Stimulated activated CD4-positive, alpha-beta T cell treated with anti-CD3 and anti-CD28 coated beads, Interleukin-15, amount 100 ng/mL, for 1 hour (primary cell): ENCODE results near the gene IGFBP4.

Experiments
- DNase-seq, 2 donors: peaks; one replicate each; pipeline ENCODE4 v3.0.0-alpha.2; 2020; ENCODE audit warnings: low read depth in 1 of 2, low spot score in 1 of 2

IGFBP4 gene

DNA sequence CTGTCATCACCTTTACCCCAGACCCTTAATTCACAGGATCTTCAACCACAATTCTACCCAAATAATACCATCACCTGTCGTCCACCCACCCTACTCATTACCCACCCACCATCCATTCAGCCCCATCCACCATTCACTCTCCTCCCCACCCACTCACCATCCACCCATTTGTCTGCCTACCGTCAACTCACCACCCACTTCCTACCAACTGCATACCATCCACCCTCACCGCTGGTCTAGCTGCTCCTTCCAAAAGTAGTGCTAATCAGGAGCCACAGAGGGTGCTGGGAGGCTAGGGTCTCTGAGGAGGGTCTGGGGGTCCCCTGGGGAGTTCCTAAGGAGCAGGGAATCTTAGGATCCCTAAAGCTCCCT, 12.0 kb upstream of the IGFBP4 start:
- DNase-seq = no peak

DNA sequence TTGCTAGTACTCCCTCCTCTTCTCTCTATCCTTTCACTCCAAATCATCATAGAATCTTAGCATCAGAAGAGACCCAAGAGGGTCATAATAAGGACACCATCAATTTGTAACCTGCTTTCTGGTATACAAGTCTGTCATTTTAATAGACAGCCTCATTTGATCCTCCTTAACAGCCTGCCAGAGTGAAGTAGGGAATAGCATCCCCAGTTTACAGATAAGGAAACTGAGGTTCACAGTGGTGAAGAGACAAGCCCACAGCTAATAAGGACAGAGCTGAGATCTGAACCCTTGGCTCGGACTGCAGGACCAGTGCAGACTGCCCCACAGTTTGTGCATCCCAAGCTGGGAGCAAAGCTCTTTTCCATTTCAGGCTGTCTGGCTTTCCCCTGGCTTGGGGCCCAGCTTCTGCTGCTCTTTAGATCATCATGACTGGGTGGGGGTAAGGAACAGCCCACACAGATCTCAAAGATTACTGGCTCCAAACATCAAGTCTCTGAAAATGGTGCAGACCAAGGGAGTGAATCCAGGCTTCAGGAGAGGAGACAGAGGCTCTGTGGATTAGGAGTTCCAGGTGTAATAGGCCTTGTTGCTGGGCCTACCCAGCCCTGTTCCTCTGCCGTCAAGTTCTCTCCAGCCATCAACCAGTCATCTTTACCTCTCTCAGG, 10.3 kb upstream of the IGFBP4 start:
- DNase-seq = no peak

DNA sequence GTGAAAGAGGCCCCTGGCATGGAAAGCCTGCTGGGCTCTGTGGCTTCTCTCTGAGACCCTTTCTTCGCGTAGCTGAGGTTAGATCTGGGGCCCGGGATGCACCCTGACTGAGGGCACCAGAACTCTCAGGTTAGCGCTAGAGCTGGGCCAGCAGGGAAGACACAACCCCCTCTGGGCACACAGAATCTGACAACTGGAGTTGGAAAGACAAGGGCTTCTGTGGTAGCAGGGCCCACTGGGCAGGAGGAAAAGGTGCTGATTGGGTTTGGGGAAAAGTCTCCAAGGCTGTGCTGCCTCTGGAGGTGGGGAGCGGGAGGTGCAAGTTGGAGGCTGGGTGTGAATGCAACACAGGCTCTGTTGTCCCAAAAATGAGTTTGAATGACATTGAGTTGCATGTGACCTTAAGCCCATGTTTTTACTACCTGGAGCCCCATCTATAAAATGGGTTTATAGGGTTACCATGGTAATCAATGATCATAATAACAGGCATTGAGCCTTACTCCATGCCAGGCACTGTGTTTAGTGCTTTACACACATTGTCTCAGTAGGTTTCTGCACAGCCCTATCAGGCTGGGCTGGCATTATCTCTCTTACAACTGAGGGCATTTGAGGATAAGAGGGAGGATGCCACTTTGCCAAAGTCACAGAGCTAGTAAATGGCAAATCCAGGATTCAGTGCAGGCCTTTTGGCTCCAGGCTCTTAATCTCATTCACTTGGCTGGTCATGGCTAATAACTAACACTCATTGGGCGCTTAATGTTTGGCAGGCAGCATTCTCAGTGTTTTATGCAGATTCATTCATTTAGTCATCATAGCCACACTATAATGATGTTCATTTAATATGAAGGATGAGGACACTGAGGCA, 9.5 kb upstream of the IGFBP4 start:
- DNase-seq = no peak

DNA sequence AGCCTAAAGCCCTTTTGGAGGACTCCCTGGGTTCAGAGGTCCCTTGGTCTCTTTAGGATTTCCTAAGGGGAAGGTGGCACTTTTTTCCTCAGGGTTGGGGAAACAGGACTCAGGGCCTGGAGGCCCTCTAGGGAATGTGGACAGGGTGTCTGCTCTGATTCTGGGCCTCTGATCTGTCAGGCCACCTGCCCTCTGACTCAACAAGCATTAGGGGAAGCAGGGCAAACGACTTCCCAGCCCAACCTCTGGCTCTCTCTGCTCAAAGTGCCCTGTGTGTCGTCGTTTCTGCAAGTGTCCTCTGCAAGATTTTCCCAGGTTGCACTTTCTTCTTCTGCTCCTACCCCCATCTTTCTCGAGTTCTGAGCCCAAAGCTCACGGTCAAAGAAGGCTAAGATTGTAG, 6.6 kb upstream of the IGFBP4 start:
- DNase-seq = no peak

DNA sequence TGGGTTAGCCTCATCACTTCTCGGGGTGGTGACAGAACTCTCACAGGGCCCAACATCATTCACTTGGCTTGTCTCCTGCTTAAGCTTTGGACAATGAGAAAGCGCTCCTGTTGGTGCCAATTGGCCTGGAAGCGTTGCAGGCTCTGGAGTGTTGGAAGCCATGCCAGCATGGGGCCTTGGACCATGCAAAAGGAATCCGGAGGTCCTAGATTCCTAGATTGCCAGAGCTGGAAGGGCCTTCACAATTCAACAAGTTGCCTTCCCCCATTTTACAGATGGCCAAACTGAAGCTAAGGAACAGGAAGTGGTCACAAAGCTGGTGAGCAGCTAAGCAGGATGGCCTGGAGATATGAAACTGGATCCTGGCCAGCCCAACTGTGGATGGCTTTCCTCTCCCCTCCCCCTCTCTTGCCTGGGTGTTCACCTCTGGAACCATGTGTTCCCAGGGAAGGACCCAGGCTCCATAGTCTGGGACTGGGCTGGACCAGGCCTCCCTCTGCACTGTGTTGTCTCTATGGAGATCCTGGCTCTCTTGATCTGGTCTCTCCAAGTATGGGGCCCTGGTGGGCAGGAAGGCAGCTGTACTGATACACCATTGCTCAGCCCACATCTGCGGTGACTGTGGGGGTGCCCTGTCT, 6.0 kb upstream of the IGFBP4 start:
- DNase-seq = no peak

DNA sequence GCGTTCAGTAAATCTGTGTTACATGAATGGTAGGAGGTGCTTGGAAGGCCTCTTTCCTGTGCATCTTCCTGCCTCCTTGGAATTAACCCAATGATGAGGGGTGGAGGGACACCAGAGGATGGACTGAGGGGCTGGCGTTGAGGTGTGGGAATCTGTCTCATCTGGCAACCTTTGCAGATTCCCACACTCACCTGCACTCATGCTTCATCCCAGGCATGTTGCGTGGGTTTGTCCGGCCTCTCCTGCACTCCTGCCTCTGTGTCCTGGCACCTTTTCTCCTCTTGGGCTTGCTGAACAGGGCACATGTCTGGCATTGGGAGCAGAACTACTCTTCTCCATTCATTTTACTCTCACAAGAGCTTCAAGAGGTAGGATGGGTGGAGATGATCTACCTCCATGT, 3.1 kb upstream of the IGFBP4 start:
- DNase-seq = no peak

DNA sequence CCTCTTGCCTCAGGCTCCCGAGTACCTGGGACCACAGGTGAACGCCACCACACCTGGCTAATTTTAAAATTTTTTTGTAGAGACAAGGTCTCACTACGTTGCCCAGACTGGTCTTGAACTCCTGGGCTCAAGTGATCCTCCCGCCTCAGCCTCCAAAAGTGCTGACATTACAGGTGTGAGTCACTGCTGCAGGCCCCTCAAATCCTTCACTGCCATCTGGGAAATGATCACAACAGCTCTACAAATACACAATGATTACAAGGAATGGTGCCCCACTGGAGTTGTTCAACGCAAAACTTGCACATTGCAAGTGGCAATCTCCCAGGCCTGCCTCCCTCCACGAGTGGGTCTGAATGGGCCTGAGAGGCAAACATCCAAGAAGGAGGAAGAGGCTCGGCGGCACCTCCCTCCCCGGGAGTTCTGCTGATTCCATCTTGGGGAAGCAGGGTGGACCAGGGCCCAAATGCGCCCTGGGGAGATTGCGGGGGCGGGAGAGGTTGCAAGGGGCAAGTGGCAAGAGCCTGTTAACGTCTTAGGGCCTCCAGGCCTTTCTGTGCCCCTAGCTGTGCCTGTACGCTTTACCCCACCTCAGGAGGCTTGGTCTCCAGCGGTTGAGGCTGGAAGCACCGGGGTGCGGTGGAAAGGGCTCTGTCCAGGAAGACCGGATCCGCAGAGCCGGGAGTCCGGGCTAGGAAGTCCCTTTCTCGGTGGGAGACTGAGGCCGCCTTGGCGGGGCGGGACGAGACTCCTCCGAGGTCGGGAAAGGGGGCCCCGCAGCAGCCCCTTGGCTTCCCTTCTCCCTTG, 656 bp upstream of the IGFBP4 start:
- no peak for DNase-seq

DNA sequence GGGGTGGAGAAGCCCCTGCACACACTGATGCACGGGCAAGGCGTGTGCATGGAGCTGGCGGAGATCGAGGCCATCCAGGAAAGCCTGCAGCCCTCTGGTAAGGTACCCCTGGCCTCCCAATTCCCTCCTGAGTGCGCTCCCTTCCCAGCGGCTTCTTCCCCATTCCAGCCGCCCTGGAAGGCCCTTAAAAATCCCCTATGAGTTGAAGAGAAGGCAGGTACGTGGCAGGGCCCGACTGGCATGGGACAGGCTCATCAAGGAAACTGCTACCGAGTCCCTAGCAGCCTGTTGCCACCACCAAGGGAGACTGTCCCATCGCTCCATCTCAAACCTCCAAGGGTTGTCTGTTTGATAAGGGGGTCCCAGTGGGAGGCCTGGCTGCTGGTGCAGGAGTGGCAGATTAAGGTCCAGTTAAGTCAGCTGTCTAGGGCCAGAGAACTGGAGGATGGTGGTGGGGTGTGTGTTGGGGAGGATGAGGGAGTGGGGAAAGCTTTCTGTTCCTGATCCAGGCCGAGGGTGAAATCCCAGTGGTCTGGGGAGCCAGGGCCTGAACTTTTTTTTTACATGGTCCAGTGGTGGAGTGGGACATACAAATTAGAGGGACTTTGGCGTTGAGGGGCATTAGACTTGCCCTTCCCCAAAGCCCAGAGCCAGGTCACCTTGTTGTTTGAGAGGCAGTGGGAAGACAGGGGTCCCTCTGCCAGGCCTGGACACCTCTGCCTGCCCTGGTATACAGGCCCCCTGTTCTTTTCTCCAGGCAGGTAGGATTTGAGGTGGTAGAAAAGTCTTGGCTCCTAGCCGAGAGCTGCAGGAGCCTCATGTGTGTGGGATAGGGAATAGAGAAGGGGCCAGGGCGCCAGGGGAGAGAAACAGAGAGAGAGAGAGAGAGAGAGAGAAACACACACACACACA, 994 bp downstream of the IGFBP4 start:
- DNase-seq = no peak

DNA sequence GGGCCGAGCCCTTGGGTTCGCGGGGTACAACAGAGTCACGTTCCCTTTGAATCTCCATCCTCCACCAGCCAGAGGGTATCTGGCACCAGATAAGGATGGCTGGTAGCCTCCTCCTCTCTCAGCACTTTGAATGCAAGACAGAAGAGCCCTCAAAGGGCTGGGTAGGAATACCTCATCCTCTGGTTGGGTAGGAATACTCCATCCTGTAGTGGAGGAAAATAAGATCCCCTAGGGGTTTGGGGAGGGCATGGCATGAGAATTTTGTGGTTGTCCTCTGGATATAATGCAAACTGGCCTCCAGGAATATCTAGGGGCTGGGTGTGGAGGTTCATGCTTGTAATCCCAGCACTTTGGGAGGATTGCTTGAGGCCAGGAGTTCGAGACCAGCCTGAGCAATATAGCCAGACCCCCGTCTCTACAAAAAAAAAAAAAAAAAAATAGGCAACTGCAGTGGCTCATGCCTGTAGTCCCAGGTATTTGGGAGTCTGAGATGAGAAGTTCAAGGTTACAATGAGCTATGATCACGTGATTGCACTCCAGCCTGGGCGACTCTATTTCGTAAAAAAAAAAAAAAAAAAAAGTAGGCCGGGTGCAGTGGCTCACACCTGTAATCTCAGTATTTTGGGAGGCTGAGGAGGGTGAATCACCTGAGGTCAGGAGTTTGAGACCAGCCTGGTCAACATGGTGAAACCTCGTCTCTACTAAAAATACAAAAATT, 2.7 kb downstream of the IGFBP4 start:
- no peak for DNase-seq

DNA sequence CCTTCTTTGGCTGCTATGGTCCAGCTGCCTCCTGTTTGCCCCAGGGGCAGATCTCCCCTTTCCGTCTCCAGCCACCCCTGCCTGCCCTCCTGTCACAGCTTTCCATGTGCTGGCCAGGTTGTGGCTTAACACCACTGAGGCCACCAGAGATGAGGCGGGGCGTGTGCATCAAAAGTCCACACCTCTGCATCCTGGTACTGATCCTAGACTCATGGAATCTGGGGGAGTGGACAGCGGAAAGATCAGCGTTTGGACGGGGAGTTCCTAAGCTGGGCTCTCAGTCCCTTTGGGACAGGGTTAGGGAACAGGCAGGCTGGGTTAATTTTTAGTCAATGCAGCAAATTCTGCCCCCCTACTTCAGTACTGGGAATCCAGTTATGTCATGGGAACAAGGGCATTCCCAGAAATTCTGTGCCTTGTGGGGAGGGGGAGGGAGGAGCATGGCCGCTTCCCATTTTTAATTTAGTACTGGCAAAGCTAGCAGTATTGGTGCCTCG, 3.9 kb downstream of the IGFBP4 start:
- no peak for DNase-seq

DNA sequence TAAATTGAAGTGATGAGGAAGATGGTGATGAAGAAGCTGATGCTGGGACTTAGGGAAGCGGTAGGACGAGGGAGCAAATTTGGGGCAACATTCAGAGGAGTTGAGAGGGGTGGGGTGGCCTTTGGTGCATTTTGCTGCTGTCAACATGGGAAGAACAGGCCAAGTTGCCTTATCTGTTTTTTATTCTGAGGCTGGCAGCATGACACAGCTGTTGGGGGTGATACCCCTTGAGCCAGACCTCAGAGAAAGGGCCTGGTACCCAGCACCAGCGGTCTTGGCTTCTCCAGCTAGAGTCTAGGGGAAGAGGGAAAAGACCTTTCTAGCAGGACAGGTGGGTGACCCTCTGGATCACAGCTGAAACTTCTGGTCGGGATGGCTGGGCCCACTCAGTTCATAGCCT, 4.6 kb downstream of the IGFBP4 start:
- DNase-seq = no peak

DNA sequence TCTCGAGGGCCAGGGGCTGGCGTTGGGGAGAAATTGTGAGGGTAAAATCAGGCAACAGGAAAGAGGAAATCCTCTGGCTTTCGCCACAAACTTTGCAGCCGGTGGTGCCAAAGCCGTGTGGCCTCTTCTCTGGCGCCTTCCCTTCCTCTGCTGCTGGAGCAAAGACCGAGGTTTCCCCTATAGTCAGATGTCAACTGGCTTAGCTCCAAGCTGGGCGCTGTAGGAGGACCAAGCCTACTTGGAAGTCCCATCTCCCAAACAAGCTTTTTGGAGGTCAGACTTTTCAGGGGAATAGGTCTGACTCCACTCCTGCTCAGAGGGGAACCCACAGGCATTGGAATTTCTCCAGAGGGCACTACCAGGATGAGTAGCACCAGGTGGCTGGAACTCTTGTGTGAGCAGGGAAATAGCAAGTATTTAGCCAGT, 5.0 kb downstream of the IGFBP4 start:
- DNase-seq = no peak

DNA sequence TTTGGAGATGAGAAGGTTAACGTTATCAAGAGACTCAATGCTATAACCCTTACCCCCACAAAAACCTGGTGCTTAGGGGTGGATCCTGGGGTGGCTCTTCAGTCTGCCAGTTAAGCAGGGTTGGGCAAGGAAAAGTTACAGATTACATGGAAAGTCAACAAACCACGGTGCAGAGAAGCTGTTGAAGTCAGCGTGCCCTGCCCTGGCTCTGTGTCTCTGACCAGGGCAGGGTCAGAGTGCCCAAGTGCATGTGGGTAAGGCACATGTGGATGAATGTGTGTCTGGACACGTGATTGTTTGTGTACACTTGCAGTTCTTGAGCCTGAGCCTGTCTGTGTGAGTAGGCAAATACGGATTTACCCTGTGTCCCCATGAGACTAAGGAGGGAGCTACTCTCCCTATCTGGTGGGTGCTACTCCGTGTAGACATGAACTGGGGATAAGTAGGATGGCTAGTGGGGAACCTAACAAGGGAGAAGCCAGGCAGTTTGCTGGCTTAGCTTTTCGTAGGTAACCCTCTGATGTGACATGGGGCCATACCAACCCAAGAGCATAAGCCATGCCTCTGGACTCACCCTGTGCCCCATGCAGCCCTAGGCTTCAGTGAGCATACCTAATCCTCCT, 5.5 kb downstream of the IGFBP4 start:
- no peak for DNase-seq

DNA sequence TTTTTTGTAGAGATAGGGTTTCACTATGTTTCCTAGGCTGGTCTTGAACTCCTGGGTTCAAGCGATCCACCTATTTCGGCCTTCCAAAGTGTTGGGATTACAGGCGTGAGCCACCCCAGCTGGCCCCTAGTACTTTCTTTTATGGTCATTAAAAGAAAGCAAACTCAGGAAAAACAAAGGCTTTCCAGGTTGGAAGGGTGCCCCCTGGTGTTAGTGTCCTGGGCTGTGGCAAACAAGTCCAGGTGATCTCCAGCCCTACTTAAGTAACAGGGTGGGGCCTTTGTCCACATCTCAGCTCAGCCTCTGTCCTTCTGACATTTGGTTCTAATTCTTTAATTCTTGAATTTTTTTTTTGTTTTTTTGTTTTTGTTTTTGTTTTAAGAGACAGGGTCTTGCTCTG, 6.9 kb downstream of the IGFBP4 start:
- no peak for DNase-seq

DNA sequence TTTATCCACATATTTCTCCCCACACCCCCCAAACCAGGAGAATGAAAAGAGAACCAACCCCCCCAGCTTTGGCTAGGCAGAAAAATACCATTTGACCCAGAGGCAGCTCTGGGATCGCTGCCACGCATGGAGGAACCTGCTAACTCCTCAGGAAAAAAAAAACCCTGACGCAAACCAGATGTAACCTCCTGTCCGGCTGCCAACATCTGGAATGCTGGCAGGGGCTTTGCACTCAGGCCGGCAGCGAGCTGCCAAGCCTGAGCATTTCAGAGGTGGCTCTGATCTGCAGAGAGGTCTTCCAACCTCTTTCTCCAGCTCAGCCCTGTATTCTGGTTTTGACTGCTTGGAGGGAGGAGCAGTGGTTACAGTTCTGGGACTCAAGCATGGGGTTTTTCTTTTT, 8.2 kb downstream of the IGFBP4 start:
- no peak for DNase-seq

DNA sequence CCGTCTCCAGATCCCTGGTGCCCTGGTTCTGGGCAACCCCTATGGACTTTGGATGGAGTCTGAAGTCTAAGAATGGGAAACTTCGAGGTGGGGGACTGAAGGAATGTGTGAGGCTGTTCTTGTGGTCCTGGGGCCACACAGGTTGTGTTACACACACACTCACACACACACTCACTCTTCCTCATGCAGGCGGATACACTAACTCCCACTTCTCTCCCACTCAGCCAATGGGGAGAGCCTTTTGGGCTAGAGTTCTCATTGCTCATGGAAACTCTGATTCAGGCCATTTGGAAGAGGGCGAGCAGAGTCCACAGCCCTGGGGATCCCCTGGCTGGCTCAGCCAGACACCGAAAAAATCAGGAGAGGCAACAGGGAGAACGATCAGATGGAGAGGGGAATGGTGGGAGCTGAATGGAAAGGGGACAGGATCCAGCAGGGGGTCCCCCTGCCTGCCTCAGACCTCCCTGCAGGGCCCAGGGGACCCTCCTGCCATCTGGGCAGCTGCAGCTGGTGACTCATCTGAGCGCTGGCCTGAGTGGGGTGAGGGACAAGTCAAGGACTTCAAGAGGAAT, 9.1 kb downstream of the IGFBP4 start:
- DNase-seq = no peak

DNA sequence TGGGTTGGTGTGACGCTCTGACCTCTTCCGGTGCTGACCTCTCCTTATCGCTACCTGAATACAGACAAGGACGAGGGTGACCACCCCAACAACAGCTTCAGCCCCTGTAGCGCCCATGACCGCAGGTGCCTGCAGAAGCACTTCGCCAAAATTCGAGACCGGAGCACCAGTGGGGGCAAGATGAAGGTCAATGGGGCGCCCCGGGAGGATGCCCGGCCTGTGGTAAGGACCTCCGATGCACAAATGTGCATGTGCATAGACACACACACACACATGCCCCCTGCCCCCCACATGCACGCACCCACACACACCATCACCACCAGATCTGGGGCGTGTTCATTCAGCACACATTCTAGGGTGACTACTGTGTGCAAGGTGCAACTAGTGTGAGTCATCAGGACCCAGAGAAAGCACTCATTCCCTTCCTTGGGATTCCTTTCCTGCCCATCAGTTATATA, 9.7 kb downstream of the IGFBP4 start:
- DNase-seq = no peak

DNA sequence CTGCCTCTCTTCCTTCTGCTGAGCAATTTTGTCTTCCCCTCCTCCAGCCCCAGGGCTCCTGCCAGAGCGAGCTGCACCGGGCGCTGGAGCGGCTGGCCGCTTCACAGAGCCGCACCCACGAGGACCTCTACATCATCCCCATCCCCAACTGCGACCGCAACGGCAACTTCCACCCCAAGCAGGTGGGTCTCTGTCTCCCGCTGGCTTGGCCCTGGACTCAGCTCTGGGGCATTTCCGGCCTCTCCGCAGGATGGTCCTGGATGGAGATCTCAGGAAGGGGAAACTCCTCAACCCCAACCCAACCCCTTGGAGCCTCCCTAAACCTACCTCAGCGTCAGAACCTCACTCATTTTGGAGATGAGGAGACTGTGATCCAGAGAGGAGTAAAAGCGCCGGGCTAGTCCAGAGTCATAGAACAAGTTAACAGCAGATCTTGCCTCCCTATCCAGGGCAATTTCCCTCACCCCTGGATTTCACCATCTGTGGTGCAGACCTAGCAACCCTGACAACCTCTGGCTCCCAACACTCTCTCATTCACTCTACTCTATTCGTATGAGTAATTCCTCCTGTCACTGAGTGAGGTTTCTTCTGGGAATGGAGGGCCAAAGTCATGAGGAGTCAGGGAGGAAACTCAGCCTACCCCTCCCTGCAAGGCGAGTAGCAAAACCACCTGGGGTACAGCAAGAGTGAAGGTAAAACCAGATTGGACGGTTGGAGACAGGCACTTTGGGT, 10.8 kb downstream of the IGFBP4 start:
- DNase-seq = no peak
